T-helper 22 cell (primary cell): Measurements from ENCODE around the gene LRBA.

ENCODE experiments used
- DNase-seq: peaks from one replicate; pipeline ENCODE4 v3.0.0-alpha.2; 2020; ENCODE audit warnings: low read depth

LRBA gene

GRCh38 chr4:150363721-150364688, 651.1 kb downstream of the LRBA start:
- no peak for DNase-seq

GRCh38 chr4:150358691-150359090, 656.4 kb downstream of the LRBA start:
- no peak for DNase-seq

- no peak for DNase-seq
These were observed 657.3 kb downstream of the LRBA start for GRCh38 chr4:150357829-150358228.

- no peak for DNase-seq
These were observed 659.1 kb downstream of the LRBA start for GRCh38 chr4:150355858-150356455.

GRCh38 chr4:150355418-150355817, 659.7 kb downstream of the LRBA start:
- DNase-seq: no peak

- DNase-seq: no peak
These were observed 660.8 kb downstream of the LRBA start for GRCh38 chr4:150354214-150354796.

GRCh38 chr4:150348079-150348478, 667.0 kb downstream of the LRBA start:
- no peak for DNase-seq

- no peak for DNase-seq
These were observed 669.8 kb downstream of the LRBA start for GRCh38 chr4:150345207-150345744.

- no peak for DNase-seq
These were observed 671.3 kb downstream of the LRBA start for GRCh38 chr4:150343796-150344195.

GRCh38 chr4:150342945-150343344, 672.1 kb downstream of the LRBA start:
- DNase-seq: no peak

- DNase-seq: no peak
These were observed 677.4 kb downstream of the LRBA start for GRCh38 chr4:150337734-150338133.

- DNase-seq: no peak
These were observed 678.2 kb downstream of the LRBA start for GRCh38 chr4:150336676-150337412.

GRCh38 chr4:150332961-150333360, 682.1 kb downstream of the LRBA start:
- no peak for DNase-seq

GRCh38 chr4:150332086-150332485, 683.0 kb downstream of the LRBA start:
- DNase-seq: no peak

- no peak for DNase-seq
These were observed 685.7 kb downstream of the LRBA start for GRCh38 chr4:150329373-150329772.

- no peak for DNase-seq
These were observed 686.6 kb downstream of the LRBA start for GRCh38 chr4:150328496-150328895.

GRCh38 chr4:150327262-150327780, 687.8 kb downstream of the LRBA start:
- DNase-seq: no peak

- no peak for DNase-seq
These were observed 689.2 kb downstream of the LRBA start for GRCh38 chr4:150325872-150326271.

- DNase-seq: no peak
These were observed 691.4 kb downstream of the LRBA start for GRCh38 chr4:150323406-150324325.

GRCh38 chr4:150322646-150323045, 692.4 kb downstream of the LRBA start:
- DNase-seq: no peak

- DNase-seq: no peak
These were observed 694.0 kb downstream of the LRBA start for GRCh38 chr4:150321113-150321512.
